Frontal cortex (tissue), 4 donors: ENCODE measurements around the gene ARHGAP24. TPM values are rescaled to one million over a fixed set of nuclear protein-coding genes. Genes with fewer than 3 reads are reported as not detected.
"Not testable (repeated sequence)": the region's sequence is repeated elsewhere in the genome, so short reads cannot be mapped to it uniquely, and the experiment has no call there.

ENCODE experiments used
- DNase-seq, 2 donors: peaks; one replicate each; pipeline ENCODE4 v3.0.0; 2012; ENCODE audit warnings: low spot score in 2 of 2
- FAIRE-seq: peaks from 2 replicates; lab custom pipeline; 2012; peaks lifted over from hg19 to GRCh38; lab: Jason Lieb, UNC
- total RNA-seq: library from RNA; depleted of rRNA; stranded (reverse); fragments of >200 nt; gene quantifications from one replicate; pipeline ENCODE4 v1.2.3, GENCODE V29; 2014
- donor health status: control.
- donor health status: control.
- donor health status: control.

Gene ARHGAP24
- total RNA-seq, 1 donor from 2014 or later: 1.6 TPM

- FAIRE-seq (no peak), DNase-seq (no peak)
Observed at GRCh38 chr4:85478576-85478975, 3.6 kb downstream of the ARHGAP24 start.

DNA sequence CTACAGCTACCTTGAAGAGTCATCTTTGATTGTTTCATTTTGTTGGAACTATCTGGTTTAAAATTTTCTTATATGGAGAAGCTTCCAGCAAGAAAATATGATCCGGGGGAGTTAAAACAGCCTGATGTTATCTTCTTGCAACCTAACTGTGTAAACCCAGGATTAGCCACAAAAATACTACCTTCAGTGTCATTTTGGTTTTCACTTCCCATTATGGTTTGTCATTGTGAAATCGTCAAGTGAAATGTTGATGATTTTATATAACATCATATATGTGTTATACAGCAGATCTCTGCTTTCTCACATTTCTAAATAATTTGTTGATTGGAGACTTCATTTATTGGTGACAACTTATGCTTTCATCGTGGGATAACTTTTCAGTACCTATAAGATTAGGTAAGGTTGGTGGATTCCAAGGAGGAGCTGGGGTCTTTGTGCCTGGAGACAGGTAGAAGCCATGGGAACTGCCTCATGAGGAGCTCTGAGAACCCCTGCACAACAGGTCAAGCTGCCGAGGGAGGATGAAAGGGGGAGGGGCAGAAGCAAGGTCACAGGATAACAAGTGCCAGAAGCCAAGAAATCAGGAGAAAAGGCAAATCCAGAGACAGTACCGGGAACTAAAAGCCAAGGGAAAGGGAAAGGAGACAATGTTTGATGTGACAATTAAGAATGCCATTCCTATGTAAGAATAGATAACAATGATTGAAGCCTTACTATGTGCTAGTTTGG is 7.2 kb downstream of the ARHGAP24 start:
- FAIRE-seq: no peak
- no peak for DNase-seq

- FAIRE-seq: no peak
- no peak for DNase-seq
Observed at GRCh38 chr4:85486425-85487086, 11.6 kb downstream of the ARHGAP24 start.

- DNase-seq (no peak), FAIRE-seq (no peak)
Observed at GRCh38 chr4:85488416-85488815, 13.5 kb downstream of the ARHGAP24 start.

DNA sequence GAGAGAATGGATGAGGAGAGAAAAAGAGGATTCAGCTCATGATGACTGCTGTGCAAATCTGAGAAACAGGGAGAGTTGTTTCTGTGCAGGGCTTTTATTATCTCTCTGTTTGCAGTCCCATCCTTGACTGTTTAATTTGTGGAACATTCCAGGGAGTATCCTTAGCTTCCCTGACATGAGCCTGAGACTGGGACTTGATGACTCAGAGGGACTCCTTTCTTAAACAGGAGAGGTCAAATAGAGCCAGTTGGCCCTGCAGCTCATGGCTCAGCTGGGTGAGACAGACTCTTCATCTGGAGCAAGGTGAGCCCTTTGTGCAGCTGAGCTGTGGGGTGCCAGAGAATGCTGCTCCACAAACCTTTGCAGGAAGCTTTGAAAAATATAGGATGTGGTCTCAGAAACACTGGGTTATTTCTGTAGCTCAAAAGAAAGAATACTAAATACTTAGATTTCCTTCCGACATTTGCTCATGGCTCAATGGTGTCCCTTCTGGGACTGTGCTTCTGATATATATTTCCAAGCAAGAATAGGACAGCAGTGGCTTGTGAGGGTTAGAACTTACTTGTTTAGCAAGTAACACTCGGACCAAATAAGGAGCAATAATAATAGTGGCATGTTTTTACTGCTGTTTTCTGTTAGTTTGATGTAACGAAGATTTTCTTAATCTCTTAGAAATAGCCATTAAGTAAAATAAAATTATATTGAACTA is 14.5 kb downstream of the ARHGAP24 start:
- no peak for FAIRE-seq

GRCh38 chr4:85491527-85491926 is 16.6 kb downstream of the ARHGAP24 start:
- no peak for FAIRE-seq
- no peak for DNase-seq

More for the DNA sequence above, 14.5 kb downstream of the ARHGAP24 start:
- no peak for DNase-seq

GRCh38 chr4:85492336-85492735 is 17.4 kb downstream of the ARHGAP24 start:
- FAIRE-seq (no peak), DNase-seq (no peak)

GRCh38 chr4:85495621-85496020 is 20.7 kb downstream of the ARHGAP24 start:
- DNase-seq: no peak
- FAIRE-seq: no peak

DNA sequence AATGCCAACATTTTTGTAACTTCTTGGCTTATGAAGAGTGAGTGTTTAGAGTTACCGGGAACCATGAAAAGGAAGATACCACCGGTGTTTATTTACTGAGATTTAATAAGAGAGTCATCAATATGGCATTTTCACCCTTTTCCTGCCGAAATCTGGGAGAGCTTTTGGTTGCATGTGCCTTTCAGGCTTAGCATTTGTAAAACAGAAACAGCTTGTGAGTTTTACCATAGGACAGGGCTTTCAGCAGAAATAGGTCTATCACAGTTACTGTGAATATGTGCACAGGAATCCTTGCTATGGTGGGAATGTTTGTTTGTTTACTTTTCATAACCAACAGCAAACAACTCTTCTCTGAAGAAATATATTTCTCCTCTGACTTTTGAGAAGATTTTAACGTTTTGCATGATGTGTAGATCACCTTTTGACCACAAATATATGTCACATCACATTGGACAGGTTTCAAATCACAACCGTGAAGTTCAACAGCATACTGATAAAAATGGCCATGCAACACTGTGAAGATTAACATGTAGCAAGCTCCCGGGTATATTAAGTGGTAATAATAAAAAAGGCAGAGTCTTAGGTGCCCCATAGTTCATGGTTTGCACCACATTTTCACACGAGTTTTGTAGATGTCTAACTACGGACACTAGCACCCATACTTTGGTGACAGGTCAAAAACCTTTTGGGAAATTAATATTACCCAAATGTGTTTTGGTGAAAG is 21.3 kb downstream of the ARHGAP24 start:
- FAIRE-seq (no peak), DNase-seq (no peak)

- no peak for DNase-seq
- no peak for FAIRE-seq
Observed at GRCh38 chr4:85496933-85497332, 22.0 kb downstream of the ARHGAP24 start.

GRCh38 chr4:85498068-85498733 is 23.3 kb downstream of the ARHGAP24 start:
- no peak for DNase-seq

DNA sequence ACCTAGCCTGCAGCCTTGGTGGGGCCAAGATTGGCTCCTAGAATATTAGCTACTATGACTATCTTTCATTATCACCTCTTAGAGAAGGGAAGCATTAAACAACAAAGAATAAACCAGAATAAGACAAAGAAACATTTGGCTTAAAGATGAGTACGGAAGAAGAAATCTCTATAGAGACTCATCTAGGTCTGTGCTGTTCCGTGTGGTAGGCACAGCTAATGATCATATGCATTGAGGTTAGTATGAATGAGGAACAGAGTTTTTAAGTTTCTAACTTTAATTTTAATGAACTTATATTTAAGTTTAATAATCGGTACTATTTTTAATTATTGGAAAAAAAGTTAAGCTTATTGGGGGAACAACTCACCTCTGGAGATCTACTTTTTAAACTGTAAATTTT is 24.6 kb downstream of the ARHGAP24 start:
- no peak for FAIRE-seq
- no peak for DNase-seq

More at GRCh38 chr4:85498068-85498733, 23.3 kb downstream of the ARHGAP24 start:
- FAIRE-seq: no peak

DNA sequence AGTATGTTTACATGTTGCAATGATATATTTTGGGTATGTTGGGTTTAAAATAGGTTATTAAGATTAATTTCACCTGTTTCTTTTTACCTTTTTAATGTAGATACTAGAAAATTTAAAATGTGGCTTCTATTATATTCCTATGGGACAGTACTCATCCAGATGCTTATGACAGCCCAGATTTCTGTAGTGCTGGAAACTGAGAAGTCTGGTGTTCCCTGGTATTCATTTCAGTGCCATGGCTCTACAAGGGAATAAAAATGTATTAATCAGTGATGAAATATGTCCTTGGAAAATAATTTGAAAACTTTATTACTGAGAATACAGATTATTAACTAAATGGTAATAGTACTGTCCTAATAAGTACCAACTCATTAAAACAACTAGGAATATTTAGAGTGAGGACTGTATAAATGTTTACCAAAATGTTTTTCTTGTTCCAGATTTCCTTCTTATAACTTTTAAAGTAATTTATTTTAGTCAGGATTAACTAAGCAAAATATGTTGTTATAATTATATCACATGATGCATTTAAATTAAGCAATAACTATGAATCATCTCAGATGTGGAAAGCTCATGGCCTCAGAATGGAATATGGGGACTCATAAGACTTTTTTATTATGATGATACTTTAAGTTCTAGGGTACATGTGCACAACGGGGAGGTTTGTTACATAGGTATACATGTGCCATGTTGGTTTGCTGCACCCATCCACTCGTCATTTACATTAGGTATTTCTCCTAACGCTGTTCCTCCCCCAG is 25.3 kb downstream of the ARHGAP24 start:
- FAIRE-seq: no peak
- no peak for DNase-seq

GRCh38 chr4:85501145-85501544 is 26.2 kb downstream of the ARHGAP24 start:
- not testable (repeated sequence) for DNase-seq, FAIRE-seq

GRCh38 chr4:85508654-85509053 is 33.7 kb downstream of the ARHGAP24 start:
- FAIRE-seq: no peak
- DNase-seq: no peak

- FAIRE-seq (no peak), DNase-seq (no peak)
Observed at GRCh38 chr4:85509882-85510631, 35.1 kb downstream of the ARHGAP24 start.

DNA sequence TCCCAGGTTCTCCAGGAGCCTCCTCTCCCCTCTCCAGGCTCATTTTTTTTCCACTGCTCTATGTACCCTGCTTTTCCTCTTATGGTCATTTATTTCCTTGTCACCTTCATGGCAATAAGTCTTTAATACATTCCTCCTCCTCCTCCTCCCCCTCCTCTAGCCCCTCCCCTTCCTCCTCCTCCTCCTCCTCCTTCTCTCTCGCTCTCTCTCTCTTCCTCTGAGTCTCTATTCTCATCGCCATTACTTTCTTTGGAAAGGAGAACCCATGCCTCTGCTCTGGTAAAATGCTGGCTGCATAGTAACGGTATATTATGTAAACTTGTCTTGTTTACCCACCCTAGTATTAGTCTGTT is 35.7 kb downstream of the ARHGAP24 start:
- DNase-seq (no peak), FAIRE-seq (no peak)

GRCh38 chr4:85512446-85513205 is 37.7 kb downstream of the ARHGAP24 start:
- DNase-seq (no peak), FAIRE-seq (no peak)
